Measurements from ENCODE around the gene ADH6.

DNA sequence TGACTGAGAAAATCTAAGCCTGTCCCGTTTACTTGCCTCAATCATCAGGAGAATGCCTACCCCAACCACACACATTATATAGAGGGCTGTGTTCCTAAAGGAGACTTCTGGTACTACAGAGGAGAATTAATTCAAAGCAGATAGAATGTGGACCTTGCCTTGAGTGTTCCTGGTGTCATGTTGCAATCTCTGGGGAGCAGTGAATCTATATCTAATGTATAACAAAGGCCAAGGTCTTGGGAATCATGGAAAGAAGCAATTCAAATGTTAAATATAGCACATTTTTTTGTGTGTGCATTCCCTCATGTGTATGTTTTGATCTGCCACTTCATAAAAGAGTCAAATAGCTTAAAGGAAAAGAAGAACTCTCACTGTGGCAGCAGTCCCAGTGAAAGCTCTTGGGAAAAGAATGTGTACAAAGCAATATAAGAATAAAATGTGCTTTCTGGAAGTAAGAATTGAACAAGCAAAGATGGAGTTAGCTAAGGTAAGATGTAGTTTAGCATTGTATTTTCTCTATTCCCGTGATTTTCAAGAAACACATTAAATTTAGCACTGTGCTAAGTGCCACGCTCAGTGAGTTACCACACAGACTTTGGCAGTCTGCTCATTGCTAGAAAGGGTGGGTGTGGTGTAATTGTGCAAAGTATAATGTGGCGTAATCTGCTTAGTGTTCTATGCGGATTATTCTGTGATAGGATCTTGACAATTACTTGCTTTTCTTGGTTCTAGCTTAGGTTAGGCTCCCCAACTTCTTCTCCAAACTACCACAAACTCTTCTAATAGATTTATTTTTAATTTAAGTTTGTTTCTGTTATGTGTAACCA lies 13.7 kb downstream of the ADH6 start:
- TF ChIP-seq, protein P1, sequence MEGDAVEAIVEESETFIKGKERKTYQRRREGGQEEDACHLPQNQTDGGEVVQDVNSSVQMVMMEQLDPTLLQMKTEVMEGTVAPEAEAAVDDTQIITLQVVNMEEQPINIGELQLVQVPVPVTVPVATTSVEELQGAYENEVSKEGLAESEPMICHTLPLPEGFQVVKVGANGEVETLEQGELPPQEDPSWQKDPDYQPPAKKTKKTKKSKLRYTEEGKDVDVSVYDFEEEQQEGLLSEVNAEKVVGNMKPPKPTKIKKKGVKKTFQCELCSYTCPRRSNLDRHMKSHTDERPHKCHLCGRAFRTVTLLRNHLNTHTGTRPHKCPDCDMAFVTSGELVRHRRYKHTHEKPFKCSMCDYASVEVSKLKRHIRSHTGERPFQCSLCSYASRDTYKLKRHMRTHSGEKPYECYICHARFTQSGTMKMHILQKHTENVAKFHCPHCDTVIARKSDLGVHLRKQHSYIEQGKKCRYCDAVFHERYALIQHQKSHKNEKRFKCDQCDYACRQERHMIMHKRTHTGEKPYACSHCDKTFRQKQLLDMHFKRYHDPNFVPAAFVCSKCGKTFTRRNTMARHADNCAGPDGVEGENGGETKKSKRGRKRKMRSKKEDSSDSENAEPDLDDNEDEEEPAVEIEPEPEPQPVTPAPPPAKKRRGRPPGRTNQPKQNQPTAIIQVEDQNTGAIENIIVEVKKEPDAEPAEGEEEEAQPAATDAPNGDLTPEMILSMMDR (IDR thresholded peaks at IDR 0.05): no peak
- TF ChIP-seq, protein P2, sequence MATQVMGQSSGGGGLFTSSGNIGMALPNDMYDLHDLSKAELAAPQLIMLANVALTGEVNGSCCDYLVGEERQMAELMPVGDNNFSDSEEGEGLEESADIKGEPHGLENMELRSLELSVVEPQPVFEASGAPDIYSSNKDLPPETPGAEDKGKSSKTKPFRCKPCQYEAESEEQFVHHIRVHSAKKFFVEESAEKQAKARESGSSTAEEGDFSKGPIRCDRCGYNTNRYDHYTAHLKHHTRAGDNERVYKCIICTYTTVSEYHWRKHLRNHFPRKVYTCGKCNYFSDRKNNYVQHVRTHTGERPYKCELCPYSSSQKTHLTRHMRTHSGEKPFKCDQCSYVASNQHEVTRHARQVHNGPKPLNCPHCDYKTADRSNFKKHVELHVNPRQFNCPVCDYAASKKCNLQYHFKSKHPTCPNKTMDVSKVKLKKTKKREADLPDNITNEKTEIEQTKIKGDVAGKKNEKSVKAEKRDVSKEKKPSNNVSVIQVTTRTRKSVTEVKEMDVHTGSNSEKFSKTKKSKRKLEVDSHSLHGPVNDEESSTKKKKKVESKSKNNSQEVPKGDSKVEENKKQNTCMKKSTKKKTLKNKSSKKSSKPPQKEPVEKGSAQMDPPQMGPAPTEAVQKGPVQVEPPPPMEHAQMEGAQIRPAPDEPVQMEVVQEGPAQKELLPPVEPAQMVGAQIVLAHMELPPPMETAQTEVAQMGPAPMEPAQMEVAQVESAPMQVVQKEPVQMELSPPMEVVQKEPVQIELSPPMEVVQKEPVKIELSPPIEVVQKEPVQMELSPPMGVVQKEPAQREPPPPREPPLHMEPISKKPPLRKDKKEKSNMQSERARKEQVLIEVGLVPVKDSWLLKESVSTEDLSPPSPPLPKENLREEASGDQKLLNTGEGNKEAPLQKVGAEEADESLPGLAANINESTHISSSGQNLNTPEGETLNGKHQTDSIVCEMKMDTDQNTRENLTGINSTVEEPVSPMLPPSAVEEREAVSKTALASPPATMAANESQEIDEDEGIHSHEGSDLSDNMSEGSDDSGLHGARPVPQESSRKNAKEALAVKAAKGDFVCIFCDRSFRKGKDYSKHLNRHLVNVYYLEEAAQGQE (IDR thresholded peaks at IDR 0.05; ENCODE audit: insufficient read depth in 1 of 2, low read depth in 2 of 2, low read length in 1 of 2): no peak
- no peak for TF ChIP-seq TCF7L2 (IDR thresholded peaks at IDR 0.05; ENCODE audit: low read depth, low read length)
